Endothelial cell of umbilical vein (primary cell): ENCODE measurements around the gene ZNF213. TPM values are rescaled to one million over a fixed set of nuclear protein-coding genes. Genes with fewer than 3 reads are reported as not detected.

Source experiments
- BruUV-seq: library from RNA; stranded (reverse); fragments of 400-500 nt; replicated peaks from 2 replicates; lab custom pipeline; 2021; lab: Mats Ljungman, UMichigan
- CTCF ChIA-PET: fragments of 300-600, 350-600 bp; sonication (Branson Sonifier 250); formaldehyde crosslinking; loops from one replicate; lab custom pipeline; 2021; ENCODE audit warnings: antibody characterized with exemption, inconsistent platforms; lab: Charles Lee
- POLR2A ChIA-PET: fragments of 300-600, 350-600 bp; sonication (Branson Sonifier 250); formaldehyde crosslinking; loops from one replicate; lab custom pipeline; 2021; ENCODE audit warnings: antibody characterized with exemption, inconsistent platforms; lab: Charles Lee
- DNase-seq: peaks from one replicate; pipeline ENCODE4 v3.0.0-alpha.2; 2011; ENCODE audit warnings: low read depth, low spot score
- FAIRE-seq: peaks from 2 replicates; lab custom pipeline; 2011; peaks lifted over from hg19 to GRCh38; lab: Jason Lieb, UNC
- H2AFZ ChIP-seq: 2 replicates; pipeline ENCODE4 v1.6.0; 2012; ENCODE audit warnings: low read depth, low read length, control low read depth, inconsistent platforms
- H3K27ac ChIP-seq: 2 replicates; pipeline ENCODE4 v1.5.1; 2011; ENCODE audit warnings: low read depth, mild to moderate bottlenecking, control low read depth, low read length, moderate library complexity; ENCODE audit not compliant: insufficient read depth
- H3K27me3 ChIP-seq, 2 experiments: 2 replicates each; pipeline versions ENCODE4 v1.6.0 to v1.6.1; 2011; ENCODE audit warnings: low read length in 2 of 2, mixed read lengths in 1 of 2; ENCODE audit not compliant: control insufficient read depth in 2 of 2, insufficient read depth in 2 of 2
- H3K36me3 ChIP-seq, 2 experiments: 2 replicates in 1 of 2; 3 replicates in 1 of 2; pipeline ENCODE4 v1.5.1; 2011; ENCODE audit warnings: low read length in 2 of 2, mild to moderate bottlenecking in 1 of 2, moderate library complexity in 1 of 2; ENCODE audit not compliant: control insufficient read depth in 2 of 2, insufficient read depth in 2 of 2; ENCODE audit errors: extremely low read depth in 1 of 2
- H3K4me1 ChIP-seq: 3 replicates; pipeline ENCODE4 v1.5.1; 2011; ENCODE audit warnings: mild to moderate bottlenecking, low read length; ENCODE audit not compliant: control insufficient read depth, insufficient read depth; ENCODE audit errors: extremely low read depth
- H3K4me2 ChIP-seq: 2 replicates; pipeline ENCODE4 v1.6.1; 2011; ENCODE audit warnings: low read length, control low read depth, mixed read lengths; ENCODE audit not compliant: insufficient read depth
- H3K4me3 ChIP-seq, 3 experiments: fragments of 200-600 bp in 1 of 3; sonication (generic), shearing (Covaris generic) in 1 of 3; replicated peaks in 1 of 3; 2 replicates each; pipeline ENCODE4 v1.5.1; 2011 to 2016; ENCODE audit warnings: control low read depth in 3 of 3, low read length in 3 of 3, mild to moderate bottlenecking in 2 of 3, inconsistent platforms in 1 of 3, low read depth in 1 of 3, moderate library complexity in 1 of 3; ENCODE audit not compliant: insufficient read depth in 1 of 3
- H3K79me2 ChIP-seq: 2 replicates; pipeline ENCODE4 v1.6.0; 2012; ENCODE audit warnings: low read length, inconsistent platforms; ENCODE audit not compliant: control insufficient read depth, insufficient read depth
- H3K9ac ChIP-seq: replicated peaks from 2 replicates; pipeline ENCODE3; 2011; ENCODE audit warnings: low read length, control low read depth; ENCODE audit not compliant: insufficient read depth; ENCODE audit errors: extremely low read depth
- H3K9me1 ChIP-seq: replicated peaks from 3 replicates; pipeline ENCODE4 v1.6.0; 2011; ENCODE audit warnings: mild to moderate bottlenecking, low read length; ENCODE audit not compliant: control insufficient read depth, insufficient read depth; ENCODE audit errors: extremely low read depth
- H3K9me3 ChIP-seq: replicated peaks from 2 replicates; pipeline ENCODE4 v1.5.1; 2012; ENCODE audit warnings: low read length, inconsistent platforms; ENCODE audit not compliant: control insufficient read depth, insufficient read depth
- H4K20me1 ChIP-seq: replicated peaks from 2 replicates; pipeline ENCODE3; 2011; ENCODE audit warnings: mild to moderate bottlenecking, low read length; ENCODE audit not compliant: control insufficient read depth, insufficient read depth; ENCODE audit errors: extremely low read depth
- CTCF ChIP-seq, 2 donors: IDR thresholded peaks; 1 replicate in 1 of 2; 2 replicates in 1 of 2; pipeline ENCODE4 v1.5.1; 2011; ENCODE audit warnings: low read length in 2 of 2, mild to moderate bottlenecking in 2 of 2, moderate library complexity in 2 of 2, control low read depth in 1 of 2, inconsistent platforms in 1 of 2, low read depth in 1 of 2; ENCODE audit not compliant: insufficient read depth in 1 of 2; ENCODE audit errors: extremely low read depth in 1 of 2
- EZH2 ChIP-seq: IDR thresholded peaks from 2 replicates; pipeline ENCODE4 v1.6.1; 2012; ENCODE audit warnings: borderline replicate concordance, low read depth, mild to moderate bottlenecking, moderate library complexity, low read length, inconsistent platforms; ENCODE audit not compliant: severe bottlenecking
- FOS ChIP-seq: IDR thresholded peaks from 2 replicates; pipeline ENCODE4 v1.6.1; 2011; ENCODE audit warnings: mild to moderate bottlenecking, low read length, moderate library complexity, borderline replicate concordance; ENCODE audit not compliant: insufficient read depth
- GATA2 ChIP-seq: IDR thresholded peaks from 2 replicates; pipeline ENCODE4 v1.7.0; 2011; ENCODE audit warnings: low read depth, mild to moderate bottlenecking, moderate library complexity, mixed read lengths, low read length; ENCODE audit not compliant: insufficient read length, insufficient read depth
- JUN ChIP-seq: IDR thresholded peaks from 2 replicates; pipeline ENCODE4 v1.6.1; 2011; ENCODE audit warnings: borderline replicate concordance, low read depth; ENCODE audit not compliant: insufficient read length, insufficient read depth
- MAX ChIP-seq: IDR thresholded peaks from 2 replicates; pipeline ENCODE4 v1.6.1; 2011; ENCODE audit not compliant: insufficient read depth, insufficient read length
- MYC ChIP-seq: IDR thresholded peaks from one replicate; pipeline ENCODE4 v1.6.1; 2011; ENCODE audit warnings: mild to moderate bottlenecking, low read depth, low read length
- POLR2A ChIP-seq: IDR thresholded peaks from 2 replicates; pipeline ENCODE4 v1.6.1; 2012; ENCODE audit warnings: low read depth, mild to moderate bottlenecking, control low read depth, low read length
- dilution Hi-C: fragments of 300-500 bp; cut with MboI; formaldehyde crosslinking; loops from one replicate; pipeline ENCODE4 v1.15.0; 2019; ENCODE audit warnings: low sequenced_read_pairs; ENCODE audit not compliant: extremely low pct_ligation_motif_present
- intact Hi-C: fragments of 100-400 bp; cut with micrococcal nuclease; formaldehyde crosslinking; loops from one replicate; pipeline ENCODE4 v1.10.0; 2022
- polyA plus RNA-seq, 4 experiments: library from polyadenylated mRNA; depleted of rRNA in 3 of 4; stranded (reverse) in 3 of 4; unstranded in 1 of 4; fragments of >200 nt; gene quantifications; 2 replicates each; pipeline versions ENCODE4 v1.2.1 to v1.2.3, GENCODE V29; 2011 to 2012; ENCODE audit warnings: missing spikeins in 1 of 4
- total RNA-seq: library from RNA; stranded (reverse); gene quantifications from 2 replicates; pipeline ENCODE4 v1.2.3, GENCODE V29; 2021

Gene ZNF213
- total and polyA plus RNA-seq, 2 donors (not counting 3 experiments of a cell fraction or from before 2014, with no cell fraction given) = 2.0 to 9.8 TPM

GRCh38 chr16:3142770-3143169, 7.9 kb downstream of the ZNF213 start:
- TF ChIP-seq FOS = no peak
- TF ChIP-seq GATA2 = no peak
- TF ChIP-seq EZH2 = no peak
- no peak for TF ChIP-seq CTCF (IDR thresholded peaks at IDR 0.05; ENCODE audit: extremely low read depth in 1 of 2, insufficient read depth in 1 of 2, low read depth in 1 of 2, low read length in 2 of 2)
- TF ChIP-seq JUN = no peak
- TF ChIP-seq MAX = no peak
- no peak for TF ChIP-seq POLR2A
- no peak for TF ChIP-seq MYC
- no peak overlapping the region for H3K27ac ChIP-seq
- no peaks in the 10 kb centered on the region for H4K20me1 ChIP-seq
- H3K4me2 ChIP-seq = no peak overlapping the region
- no peaks in the 10 kb centered on the region for H3K79me2 ChIP-seq
- H3K9ac ChIP-seq = no peak overlapping the region
- FAIRE-seq = no peak
- H3K9me1 ChIP-seq = no peaks in the 10 kb centered on the region
- ChIA-PET CTCF (interaction anchor here (8.7 kb wide), 1 partner anchor 14 kb away, joined by 54 read pairs; no protein-coding TSS in a partner anchor), POLR2A (no interaction called here)
- dilution Hi-C loops = no loop called here
- no peaks in the 10 kb centered on the region for H3K9me3 ChIP-seq
- H3K4me1 ChIP-seq = no peaks in the 10 kb centered on the region
- intact Hi-C loops = no loop called here
- H3K4me3 ChIP-seq = no peak overlapping the region
- no peaks in the 10 kb centered on the region for H3K27me3 ChIP-seq
- H2AFZ ChIP-seq = no peak overlapping the region
- H3K36me3 ChIP-seq = peaks cover 0 to 8% of the 10 kb centered on the region in 2 experiments
- no TSS peak for BruUV-seq
- DNase-seq = no peak
